Right kidney (tissue), 9 donors: ENCODE data around the gene OR51D1.

ENCODE experiments used
- DNase-seq: peaks from one replicate; pipeline ENCODE4 v3.0.0-alpha.2; 2016
- long read RNA-seq, 8 donors: transcript quantifications; one replicate each; lab custom pipeline, GENCODE V29; 2026

The OR51D1 gene, protein sequence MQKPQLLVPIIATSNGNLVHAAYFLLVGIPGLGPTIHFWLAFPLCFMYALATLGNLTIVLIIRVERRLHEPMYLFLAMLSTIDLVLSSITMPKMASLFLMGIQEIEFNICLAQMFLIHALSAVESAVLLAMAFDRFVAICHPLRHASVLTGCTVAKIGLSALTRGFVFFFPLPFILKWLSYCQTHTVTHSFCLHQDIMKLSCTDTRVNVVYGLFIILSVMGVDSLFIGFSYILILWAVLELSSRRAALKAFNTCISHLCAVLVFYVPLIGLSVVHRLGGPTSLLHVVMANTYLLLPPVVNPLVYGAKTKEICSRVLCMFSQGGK
- long read RNA-seq, donor 1, partial matches to known transcripts: 0 of 1 reads
- long read RNA-seq, donor 1, other reads (novel, unspliced or antisense): 0 of 1 reads
- long read RNA-seq, donor 2: 0 reads
- long read RNA-seq, donor 3: 0 reads
- long read RNA-seq, donor 4: 0 reads
- long read RNA-seq, donor 5: 0 reads
- long read RNA-seq, donor 6: 0 reads
- long read RNA-seq, donor 7: 0 reads
- long read RNA-seq, donor 8: 0 reads

DNA sequence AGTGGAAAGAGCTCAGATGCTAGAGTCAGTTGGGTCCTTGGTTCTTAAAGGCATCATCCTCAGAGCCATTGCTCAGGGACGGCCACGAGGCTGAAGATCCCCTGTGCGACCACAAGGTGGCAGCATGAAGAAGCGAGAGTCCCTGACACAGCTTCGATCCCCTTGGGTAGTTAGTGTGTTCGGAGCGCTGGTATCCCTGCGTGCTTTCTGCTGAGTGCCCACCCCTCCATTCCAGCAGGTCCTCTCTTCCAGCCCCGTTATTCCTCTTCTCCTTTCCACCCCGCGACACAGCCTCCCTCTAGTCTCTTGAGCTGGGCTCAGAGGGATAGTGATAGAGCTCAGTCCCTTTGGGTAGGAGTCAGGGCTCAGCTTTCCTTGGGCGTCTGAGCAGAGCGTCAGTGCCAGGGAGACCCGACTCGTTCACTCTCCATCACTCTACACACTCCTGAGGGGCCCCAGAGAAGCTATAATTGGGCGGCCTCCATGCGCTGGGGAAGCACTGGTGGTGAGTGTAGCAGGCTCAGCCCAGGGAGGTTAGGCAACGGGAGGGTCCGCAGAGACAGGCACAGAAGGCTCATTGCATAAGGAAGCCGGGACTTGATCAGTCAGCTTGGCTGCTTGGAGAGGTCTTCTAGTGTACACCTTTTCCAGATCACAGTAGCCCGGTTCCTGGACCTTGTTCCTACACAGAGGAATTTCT, at the start of gene OR51D1:
Gene OR51D1, plus strand, starts transcription at position 516 of the 700 bp plus-strand sequence. CDS start 2,314 bp downstream, outside the sequence.
- peak; percentile 79 for DNase-seq

DNA sequence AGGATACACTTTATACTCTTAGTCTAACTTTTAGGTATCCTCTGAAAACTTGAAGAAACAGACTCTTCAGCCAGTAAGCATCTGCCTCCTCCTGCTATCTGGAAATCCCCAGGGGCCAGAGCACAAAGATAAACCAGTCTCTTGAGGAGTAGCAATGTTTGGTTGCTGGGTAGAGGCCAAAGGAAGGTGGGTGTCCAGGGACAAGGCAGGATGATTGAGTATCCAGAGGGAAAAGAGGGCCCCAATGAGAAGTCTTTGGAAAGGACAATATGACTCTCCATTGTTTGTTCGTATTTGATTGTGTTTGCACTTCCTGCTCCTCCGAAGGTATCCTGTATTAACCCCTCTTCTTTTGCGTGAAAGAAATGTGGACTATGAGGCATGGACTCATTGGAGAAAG, 48.3 kb upstream of the OR51D1 start:
- DNase-seq: no peak

- no peak for DNase-seq
Measured at GRCh38 chr11:4593739-4594138, 43.5 kb upstream of the OR51D1 start, which contains the start of gene OR52I1. TSS of gene OR52I1 (plus strand) at chr11:4594039. CDS start at chr11:4594039, 0 bp downstream.

DNA sequence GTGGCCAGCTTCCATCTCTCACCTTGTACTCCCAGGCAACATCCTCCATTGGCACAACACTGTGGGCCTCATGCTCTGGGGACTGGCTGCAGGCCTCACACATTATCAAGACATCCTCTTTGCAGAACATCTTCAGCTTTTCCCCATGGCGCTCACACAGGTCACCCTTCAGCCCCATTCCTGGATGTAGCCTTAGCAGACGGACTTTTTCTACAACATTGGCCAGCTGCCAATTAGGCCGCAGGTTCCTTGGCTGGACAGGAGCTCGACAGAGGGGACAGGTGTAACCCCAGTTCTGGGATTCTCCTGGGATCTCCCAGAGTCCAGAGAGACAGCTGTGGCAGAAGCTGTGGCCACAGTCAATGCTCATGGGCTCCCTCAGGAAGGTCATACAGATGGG, 32.2 kb upstream of the OR51D1 start:
- no peak for DNase-seq

- DNase-seq: no peak
Measured at GRCh38 chr11:4606231-4607015, 30.9 kb upstream of the OR51D1 start.

DNA sequence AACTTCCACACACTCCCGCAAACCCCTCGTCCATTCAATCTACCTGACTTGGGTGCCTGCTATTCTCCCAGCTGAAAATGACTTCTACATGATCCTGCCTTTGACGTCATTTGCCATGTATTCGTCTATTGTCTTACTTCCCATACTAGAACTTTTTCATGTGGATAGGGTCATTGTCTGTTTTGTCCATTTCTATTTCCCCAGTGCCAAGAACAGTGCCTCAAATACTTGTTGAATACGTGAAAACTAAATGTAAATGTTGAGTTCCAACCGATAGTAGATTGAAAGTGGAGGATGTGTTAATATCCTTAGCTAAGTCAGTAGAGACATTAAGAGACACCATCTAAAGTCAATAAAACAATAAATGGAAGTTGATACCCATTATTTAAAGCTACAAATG, 30.2 kb upstream of the OR51D1 start:
- DNase-seq: no peak

DNA sequence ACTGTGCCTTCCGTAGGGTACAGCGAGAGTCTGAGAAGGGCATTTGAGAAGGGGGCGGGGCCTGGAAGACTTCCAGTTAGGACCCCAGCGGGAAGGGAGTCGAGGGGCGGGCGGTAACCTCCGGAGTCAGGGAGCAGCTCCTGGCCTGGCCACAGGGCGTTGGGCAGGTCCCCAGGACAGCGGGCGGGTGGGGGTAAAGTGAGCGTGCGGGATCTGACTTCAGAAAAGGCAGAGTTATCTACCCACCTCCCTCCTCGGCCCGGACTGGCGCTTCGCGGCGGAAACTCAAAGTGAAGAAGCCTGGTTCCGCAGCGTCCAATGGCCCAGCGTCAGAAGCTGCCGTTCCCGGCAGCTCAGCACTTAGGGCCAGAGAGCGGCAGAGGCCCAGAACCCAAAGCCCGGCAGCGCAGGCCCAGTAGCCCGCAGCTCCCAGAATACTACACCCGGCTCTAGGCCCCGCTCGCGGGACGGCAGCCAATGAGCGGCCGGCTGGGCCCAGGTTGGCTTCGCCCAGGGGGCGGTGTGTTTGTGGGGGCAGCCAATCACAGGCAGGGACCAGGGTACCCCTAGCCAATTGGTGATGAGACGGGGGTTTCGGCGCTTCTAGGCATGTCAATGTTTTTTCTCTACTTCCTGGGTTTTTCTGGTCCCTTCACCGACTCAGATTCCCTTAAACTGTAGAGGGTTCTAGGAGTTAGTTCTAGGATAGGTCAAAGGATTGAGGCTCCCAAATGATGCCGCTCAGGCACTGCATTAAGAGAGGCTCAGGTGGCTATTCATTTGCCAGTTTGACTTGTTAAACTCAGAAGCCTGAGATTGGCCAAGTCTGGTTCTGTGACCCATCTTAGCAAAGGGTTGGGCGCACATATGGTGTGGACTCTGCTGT, 29.3 kb upstream of the OR51D1 start, which contains the start of gene TRIM68:
Gene TRIM68, minus strand, starts transcription at position 451 of the 886 bp plus-strand sequence. CDS start 2,727 bp downstream, outside the sequence.
- peak; percentile 87 for DNase-seq

DNA sequence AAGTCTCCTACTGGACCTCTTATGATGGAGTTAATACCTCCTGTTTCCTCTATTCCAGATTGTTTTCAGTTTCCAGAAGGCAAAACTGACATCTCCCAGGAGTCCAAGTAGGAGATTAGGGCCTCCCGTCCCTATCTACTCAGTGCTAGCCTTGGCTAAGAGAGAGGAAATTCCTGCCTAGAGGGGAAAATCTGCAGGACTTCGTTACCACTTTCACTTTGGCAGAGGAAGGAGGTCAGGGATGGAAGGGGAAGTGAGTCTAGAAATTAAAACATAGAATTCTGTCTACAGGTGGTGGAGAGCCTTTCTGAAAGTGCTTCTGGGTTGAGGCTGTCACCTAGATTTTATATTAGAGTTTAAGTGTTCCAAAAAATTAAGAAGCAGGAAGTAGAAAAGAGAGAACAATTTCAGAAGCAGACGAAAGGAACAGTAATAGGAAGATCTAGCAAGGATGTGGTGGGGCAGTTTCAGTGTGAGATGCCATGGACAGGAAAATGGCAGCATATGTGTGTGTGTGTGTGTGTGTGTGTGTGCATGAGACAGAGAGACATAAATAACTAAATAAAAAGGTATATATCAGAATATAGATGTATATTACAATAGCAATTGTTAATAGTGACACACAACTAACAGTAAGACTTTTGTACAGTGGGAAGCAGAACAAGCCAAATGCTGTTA, 26.9 kb upstream of the OR51D1 start:
- DNase-seq: no peak

DNA sequence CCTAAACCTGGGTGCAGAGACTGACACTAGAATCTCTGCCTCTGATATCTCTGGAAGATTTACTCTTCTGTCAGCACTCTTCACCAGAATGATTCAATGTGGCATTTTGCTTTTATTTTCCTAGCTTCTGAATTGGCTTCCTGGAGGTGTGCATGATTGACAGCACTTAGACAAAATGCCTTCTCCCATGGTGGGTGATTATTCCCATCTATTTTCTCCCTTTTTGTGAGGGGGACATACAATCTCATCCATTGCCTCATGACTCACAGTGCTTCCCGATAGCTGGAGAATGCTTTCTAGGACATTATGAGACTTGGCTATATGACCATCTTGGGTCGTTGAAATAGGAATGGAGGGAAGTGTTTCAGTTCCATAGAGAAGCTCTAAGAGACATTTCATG, 25.3 kb upstream of the OR51D1 start:
- no peak for DNase-seq

GRCh38 chr11:4615856-4616444, 21.3 kb upstream of the OR51D1 start:
- DNase-seq: no peak

DNA sequence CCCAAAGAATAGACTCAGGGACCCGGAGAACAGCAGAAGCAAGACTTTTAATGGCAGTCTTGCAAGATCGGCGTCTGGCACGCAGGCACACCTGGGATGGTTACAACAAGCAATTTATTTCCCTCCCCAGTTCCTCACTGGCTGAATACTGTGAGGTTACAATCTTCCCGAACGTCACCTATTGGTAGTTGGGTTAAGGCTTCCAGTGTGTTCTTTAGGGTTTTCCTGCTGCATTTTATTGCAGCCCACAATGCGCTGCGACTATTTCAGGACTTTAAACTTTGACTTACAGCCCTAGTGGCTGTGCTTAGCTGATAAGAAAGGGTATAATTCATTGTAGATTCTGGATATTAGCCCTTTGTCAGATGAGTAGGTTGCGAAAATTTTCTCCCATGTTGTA, 17.8 kb upstream of the OR51D1 start:
- DNase-seq: no peak

GRCh38 chr11:4626207-4627099, 10.8 kb upstream of the OR51D1 start:
- DNase-seq: no peak

- no peak for DNase-seq
Measured at GRCh38 chr11:4636136-4636535, 1.1 kb upstream of the OR51D1 start.

- DNase-seq: no peak
Measured at GRCh38 chr11:4637662-4638047, 378 bp downstream of the OR51D1 start.

GRCh38 chr11:4639931-4640330, 2.7 kb downstream of the OR51D1 start:
- DNase-seq: no peak

GRCh38 chr11:4641501-4641900, 4.2 kb downstream of the OR51D1 start:
- no peak for DNase-seq

DNA sequence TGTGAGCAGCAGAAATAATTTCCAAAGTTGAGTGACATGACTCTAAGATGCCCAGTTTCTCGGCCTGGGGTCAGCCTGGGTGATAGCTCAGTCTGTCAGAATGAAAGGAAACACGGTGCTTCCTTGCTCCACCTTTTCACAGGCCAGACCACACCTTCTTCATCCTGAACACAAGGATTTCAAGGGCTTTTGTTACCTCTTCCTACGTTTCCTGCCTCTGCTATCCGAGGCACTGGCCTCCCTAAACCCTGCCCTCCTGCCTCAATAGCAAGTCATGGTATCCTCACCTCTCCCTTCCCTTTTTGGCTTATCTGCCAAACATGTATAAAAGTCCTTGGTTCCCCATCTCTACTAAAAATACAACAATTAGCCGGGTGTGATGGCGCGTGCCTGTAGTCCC, 4.8 kb downstream of the OR51D1 start:
- no peak for DNase-seq

GRCh38 chr11:4643076-4643475, 5.8 kb downstream of the OR51D1 start:
- DNase-seq: no peak

DNA sequence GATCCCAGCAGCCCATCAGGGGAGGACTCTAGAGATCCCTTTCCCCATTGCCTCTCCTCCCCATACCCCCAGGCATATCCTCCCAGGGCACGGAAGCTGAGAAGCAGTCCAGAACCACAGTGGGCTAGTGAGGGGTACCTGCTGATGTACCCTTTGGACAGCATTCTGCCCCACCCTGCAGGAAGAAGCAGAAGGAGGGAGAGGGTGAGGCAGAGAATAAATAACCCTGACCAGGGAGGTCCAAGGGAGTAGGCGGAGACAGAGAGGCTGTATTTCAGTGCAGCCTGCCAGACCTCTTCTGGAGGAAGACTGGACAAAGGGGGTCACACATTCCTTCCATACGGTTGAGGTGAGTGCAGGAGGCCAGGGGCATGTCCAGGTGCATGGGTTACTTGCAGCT, 6.4 kb downstream of the OR51D1 start, which contains the start of gene OR51E1:
Gene OR51E1, plus strand, starts transcription at position 301 of the 400 bp plus-strand sequence. CDS start 8,545 bp downstream, outside the sequence.
- no peak for DNase-seq
